ENCODE results near the gene DYNLRB2. TPM values are rescaled to one million over a fixed set of nuclear protein-coding genes. Genes with fewer than 3 reads are reported as not detected.
A peak's percentile ranks its signal among the peaks of the same experiment; 100 is the strongest.

The DYNLRB2 gene
- total and polyA plus RNA-seq, 2 of the 13 experiments (the other 11 are each of a cell fraction or from before 2014, with no cell fraction given): not detected

- no peak; the same call in 1 of the 2 replicates for TF ChIP-seq CSRNP1 (CRISPR knock-in tag; IDR thresholded peaks at IDR 0.05)
- TF ChIP-seq SP1 (IDR thresholded peaks at IDR 0.05): no peak
- TF ChIP-seq SP1 (CRISPR knock-in tag; IDR thresholded peaks at IDR 0.05): peak; percentile 50; the same call in 1 of the 2 replicates
- no peak for TF ChIP-seq ZFP36L1 (CRISPR knock-in tag; IDR thresholded peaks at IDR 0.05)
- TF ChIP-seq SRY (CRISPR knock-in tag; IDR thresholded peaks at IDR 0.05): peak; percentile 95
- no peak for TF ChIP-seq CENPBD1 (CRISPR knock-in tag; IDR thresholded peaks at IDR 0.05; ENCODE audit: borderline replicate concordance, low read depth)
- no peak for TF ChIP-seq NPAS2 (CRISPR knock-in tag; IDR thresholded peaks at IDR 0.05; ENCODE audit: borderline replicate concordance)
- TF ChIP-seq FOXJ3 (CRISPR knock-in tag; IDR thresholded peaks at IDR 0.05; ENCODE audit: borderline replicate concordance): peak; percentile 82; the same call in 1 of the 2 replicates
- no peak for TF ChIP-seq PCBP2 (optimal IDR thresholded peaks at IDR 0.05; ENCODE audit: low read depth, low read length, poor library complexity, severe bottlenecking)
- TF ChIP-seq EHMT2 (IDR thresholded peaks at IDR 0.05; ENCODE audit: borderline replicate concordance, low read depth, low read length): peak; percentile 88; the same call in 1 of the 2 replicates
- TF ChIP-seq SPEN (CRISPR knock-in tag; IDR thresholded peaks at IDR 0.05; ENCODE audit: low read depth): peak; percentile 94; the same call in 1 of the 2 replicates
- 0 out of 2 replicates have a peak, but pooled peaks have one; percentile 62 for TF ChIP-seq SMYD3 (CRISPR knock-in tag; IDR thresholded peaks at IDR 0.05)
- TF ChIP-seq ZNF709 (CRISPR knock-in tag; IDR thresholded peaks at IDR 0.05): peak; percentile 69
- TF ChIP-seq ZBTB38 (CRISPR knock-in tag; IDR thresholded peaks at IDR 0.05): peak; percentile 61
- TF ChIP-seq HOXA7 (CRISPR knock-in tag; IDR thresholded peaks at IDR 0.05): no peak
- peak; percentile 45 for TF ChIP-seq FOSL2 (CRISPR knock-in tag; IDR thresholded peaks at IDR 0.05)
- peak; percentile 87 for TF ChIP-seq ZNF296 (CRISPR knock-in tag; conservative IDR thresholded peaks at IDR 0.05)
- TF ChIP-seq ZNF362 (CRISPR knock-in tag; IDR thresholded peaks at IDR 0.05; ENCODE audit: borderline replicate concordance): no peak
- TF ChIP-seq MEF2D (CRISPR knock-in tag; IDR thresholded peaks at IDR 0.05): peak; percentile 84
- no peak; the same call in 1 of the 2 replicates for TF ChIP-seq KDM1A (CRISPR knock-in tag; IDR thresholded peaks at IDR 0.05)
- TF ChIP-seq NRL (CRISPR knock-in tag; IDR thresholded peaks at IDR 0.05; ENCODE audit: borderline replicate concordance): peak; percentile 94; the same call in 1 of the 2 replicates
- TF ChIP-seq ZNF282 (IDR thresholded peaks at IDR 0.05; ENCODE audit: partially characterized antibody): no peak
- no peak for TF ChIP-seq FOXA1 (IDR thresholded peaks at IDR 0.05)
- TF ChIP-seq FOXA1 (CRISPR knock-in tag; IDR thresholded peaks at IDR 0.05): peak; percentile 96
- TF ChIP-seq ZNF777 (CRISPR knock-in tag; IDR thresholded peaks at IDR 0.05): peak; percentile 59; the same call in 1 of the 2 replicates
- TF ChIP-seq ETS1 (CRISPR knock-in tag; IDR thresholded peaks at IDR 0.05): 0 out of 2 replicates have a peak, but pooled peaks have one; percentile 66
- no peak for TF ChIP-seq ZBTB21 (CRISPR knock-in tag; IDR thresholded peaks at IDR 0.05)
- no peak for TF ChIP-seq ZNF816 (CRISPR knock-in tag; IDR thresholded peaks at IDR 0.05; ENCODE audit: borderline replicate concordance)
Observed at GRCh38 chr16:80540516-80541305, at the start of gene DYNLRB2 (continued).

Data from HepG2 (cell line).